ENCODE measurements around the gene EP300.

The EP300 gene

GRCh38 chr22:41217553-41218157 lies 125.3 kb downstream of the EP300 start:
- DNase-seq (ENCODE audit: low read depth), result peak; percentile 64
- TF ChIP-seq, protein P1, sequence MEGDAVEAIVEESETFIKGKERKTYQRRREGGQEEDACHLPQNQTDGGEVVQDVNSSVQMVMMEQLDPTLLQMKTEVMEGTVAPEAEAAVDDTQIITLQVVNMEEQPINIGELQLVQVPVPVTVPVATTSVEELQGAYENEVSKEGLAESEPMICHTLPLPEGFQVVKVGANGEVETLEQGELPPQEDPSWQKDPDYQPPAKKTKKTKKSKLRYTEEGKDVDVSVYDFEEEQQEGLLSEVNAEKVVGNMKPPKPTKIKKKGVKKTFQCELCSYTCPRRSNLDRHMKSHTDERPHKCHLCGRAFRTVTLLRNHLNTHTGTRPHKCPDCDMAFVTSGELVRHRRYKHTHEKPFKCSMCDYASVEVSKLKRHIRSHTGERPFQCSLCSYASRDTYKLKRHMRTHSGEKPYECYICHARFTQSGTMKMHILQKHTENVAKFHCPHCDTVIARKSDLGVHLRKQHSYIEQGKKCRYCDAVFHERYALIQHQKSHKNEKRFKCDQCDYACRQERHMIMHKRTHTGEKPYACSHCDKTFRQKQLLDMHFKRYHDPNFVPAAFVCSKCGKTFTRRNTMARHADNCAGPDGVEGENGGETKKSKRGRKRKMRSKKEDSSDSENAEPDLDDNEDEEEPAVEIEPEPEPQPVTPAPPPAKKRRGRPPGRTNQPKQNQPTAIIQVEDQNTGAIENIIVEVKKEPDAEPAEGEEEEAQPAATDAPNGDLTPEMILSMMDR (IDR thresholded peaks at IDR 0.05; ENCODE audit: control insufficient read depth, insufficient read depth, low read depth, low read length, missing control alignments), result no peak
- no peak overlapping the region; the same call in 1 of the 2 replicates for H3K4me3 ChIP-seq (ENCODE audit: control insufficient read depth, low read depth, low read length)

DNA sequence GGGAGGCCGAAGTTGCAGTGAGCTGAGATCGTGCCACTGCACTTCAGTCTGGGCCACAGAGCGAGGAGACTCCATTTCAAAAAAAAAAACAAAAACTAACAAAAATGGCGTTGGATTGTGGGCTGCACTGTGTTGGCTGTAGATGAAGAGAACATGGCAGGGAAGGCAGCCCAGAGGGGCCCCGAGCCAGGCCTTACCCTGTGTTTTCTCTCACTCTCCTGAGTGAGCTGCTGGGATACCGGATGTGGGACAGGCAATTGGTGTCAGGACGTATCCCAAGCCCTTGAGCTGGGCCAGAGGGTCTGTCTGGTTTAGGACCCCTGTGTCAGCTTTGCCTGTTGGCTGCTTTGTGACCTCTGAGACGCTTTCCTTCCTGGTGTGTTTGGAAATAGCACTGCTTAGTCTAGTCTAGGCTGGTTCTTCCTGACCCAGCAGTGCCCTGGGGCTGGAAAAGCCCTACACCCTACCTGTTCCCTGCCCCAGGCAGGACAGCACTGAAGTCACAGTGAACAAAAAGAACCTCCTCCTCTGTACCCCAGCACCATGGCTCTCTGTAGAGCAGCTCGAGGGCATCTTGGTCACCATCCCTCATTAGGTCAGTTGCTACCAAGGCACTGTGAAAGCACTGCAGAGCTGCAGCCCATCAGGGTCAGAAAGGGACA lies 130.6 kb downstream of the EP300 start:
- H3K4me3 ChIP-seq (ENCODE audit: control insufficient read depth, low read depth, low read length), result no peak overlapping the region
- TF ChIP-seq, protein P1 (IDR thresholded peaks at IDR 0.05; ENCODE audit: control insufficient read depth, insufficient read depth, low read depth, low read length, missing control alignments), result no peak
- no peak for DNase-seq (ENCODE audit: low read depth)

DNA sequence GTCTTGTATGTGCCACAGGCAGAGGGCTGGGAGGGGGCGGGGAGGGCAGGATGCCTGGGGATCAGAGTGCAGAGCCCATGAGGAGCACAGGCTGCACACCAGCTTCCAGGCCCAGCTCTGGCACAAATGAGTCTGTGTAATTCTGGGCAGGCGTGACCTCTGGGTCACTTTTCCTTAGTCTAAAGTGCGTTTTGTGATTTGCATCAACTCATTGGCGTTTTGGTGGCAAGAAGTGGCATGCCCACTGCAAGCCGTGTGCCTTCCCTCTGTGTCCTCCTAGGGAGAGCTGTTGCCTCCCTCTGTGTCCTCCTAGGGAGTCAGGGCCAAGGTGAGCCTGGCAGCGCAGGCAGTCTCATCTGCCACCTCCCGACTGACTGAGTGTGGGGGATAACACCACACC lies 131.1 kb downstream of the EP300 start:
- H3K4me3 ChIP-seq (ENCODE audit: control insufficient read depth, low read depth, low read length), result no peak overlapping the region
- TF ChIP-seq, protein P1 (IDR thresholded peaks at IDR 0.05; ENCODE audit: control insufficient read depth, insufficient read depth, low read depth, low read length, missing control alignments), result no peak
- no peak for DNase-seq (ENCODE audit: low read depth)

GRCh38 chr22:41226723-41227655 lies 134.6 kb downstream of the EP300 start:
- TF ChIP-seq, protein P1 (IDR thresholded peaks at IDR 0.05; ENCODE audit: control insufficient read depth, insufficient read depth, low read depth, low read length, missing control alignments), result no peak
- H3K4me3 ChIP-seq (ENCODE audit: control insufficient read depth, low read depth, low read length), result no peak overlapping the region
- DNase-seq (ENCODE audit: low read depth), result no peak

GRCh38 chr22:41229215-41229614 lies 136.8 kb downstream of the EP300 start:
- H3K4me3 ChIP-seq (ENCODE audit: control insufficient read depth, low read depth, low read length), result no peak overlapping the region
- DNase-seq (ENCODE audit: low read depth), result no peak
- TF ChIP-seq, protein P1 (IDR thresholded peaks at IDR 0.05; ENCODE audit: control insufficient read depth, insufficient read depth, low read depth, low read length, missing control alignments), result no peak
